GM12872 (cell line): Measurements from ENCODE around the gene MGST2.
A peak's percentile ranks its signal among the peaks of the same experiment; 100 is the strongest.

ENCODE experiments used
- CTCF ChIP-seq: IDR thresholded peaks from 3 replicates; pipeline ENCODE4 v1.5.1; 2011; ENCODE audit warnings: low read depth, mild to moderate bottlenecking, low read length, moderate library complexity; ENCODE audit not compliant: insufficient read depth

Gene MGST2

DNA sequence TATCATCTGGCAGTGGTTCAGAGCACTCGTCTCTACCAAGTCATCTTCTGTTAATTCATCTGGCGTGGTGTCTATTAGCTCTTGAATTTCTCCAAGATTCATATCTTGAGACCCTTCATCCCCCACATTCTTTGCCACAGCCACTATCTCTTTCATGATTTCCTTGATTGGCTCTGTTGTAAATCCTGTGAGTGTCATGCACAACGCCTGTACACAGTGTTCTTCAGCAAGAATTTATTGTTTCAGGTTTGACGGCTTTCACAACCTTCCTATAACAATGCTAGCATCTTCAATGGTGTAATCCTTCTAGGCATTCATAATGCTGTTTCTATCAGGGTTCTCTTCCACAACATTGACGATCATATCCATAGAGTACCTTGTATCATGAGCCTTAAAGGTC, 30.9 kb downstream of the MGST2 start:
- TF ChIP-seq CTCF = no peak

GRCh38 chr4:139698167-139698925, 32.7 kb downstream of the MGST2 start:
- TF ChIP-seq CTCF = peak; percentile 13; the same call in 1 of the 3 replicates

- no peak for TF ChIP-seq CTCF
Observed at GRCh38 chr4:139700568-139700967, 34.9 kb downstream of the MGST2 start.

GRCh38 chr4:139704915-139705485, 39.4 kb downstream of the MGST2 start:
- TF ChIP-seq CTCF = no peak; the same call in 2 of the 3 replicates

DNA sequence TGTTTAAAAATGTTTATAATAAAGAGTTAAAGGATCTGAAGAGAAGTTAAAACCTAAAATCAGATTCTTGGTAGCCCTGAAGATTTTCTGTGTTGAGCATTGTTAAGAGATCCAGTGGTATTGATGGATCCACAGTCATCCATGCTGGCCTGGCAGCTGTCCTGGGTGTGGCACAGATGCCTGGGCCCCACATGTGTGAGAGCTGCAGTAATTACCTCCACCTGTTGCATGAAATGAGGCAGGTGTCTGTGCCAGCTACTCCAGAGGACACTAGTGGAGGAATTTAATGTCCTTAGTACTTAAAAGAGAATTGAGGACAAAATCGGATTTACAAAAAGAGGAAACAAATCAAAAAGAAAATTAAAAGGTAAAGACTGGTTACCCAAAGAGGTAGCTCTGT, 44.0 kb downstream of the MGST2 start:
- TF ChIP-seq CTCF = no peak

DNA sequence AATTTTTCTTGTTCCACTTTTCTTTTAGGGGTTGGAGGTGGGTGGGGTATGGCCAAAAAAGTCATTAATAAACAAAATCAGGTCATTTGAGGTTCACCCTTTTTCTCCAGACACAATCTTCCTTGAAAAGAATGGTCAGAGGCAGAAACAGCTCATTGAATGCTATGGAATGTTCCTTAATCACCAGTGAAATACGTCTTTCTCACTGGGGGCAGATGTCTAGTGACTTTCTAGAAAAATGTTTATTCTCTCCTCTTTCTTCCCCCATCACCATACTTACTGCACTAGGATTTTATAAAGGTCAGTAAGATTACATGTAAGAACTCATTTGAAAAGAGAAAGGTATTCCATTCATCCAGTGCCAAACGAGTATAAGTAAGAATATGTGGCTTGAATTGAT, 44.5 kb downstream of the MGST2 start:
- TF ChIP-seq CTCF = no peak

- TF ChIP-seq CTCF = no peak
Observed at GRCh38 chr4:139711461-139711860, 45.8 kb downstream of the MGST2 start.
